Measurements from ENCODE around the gene STRIP2. TPM values are rescaled to one million over a fixed set of nuclear protein-coding genes. Genes with fewer than 3 reads are reported as not detected.

Gene STRIP2, protein sequence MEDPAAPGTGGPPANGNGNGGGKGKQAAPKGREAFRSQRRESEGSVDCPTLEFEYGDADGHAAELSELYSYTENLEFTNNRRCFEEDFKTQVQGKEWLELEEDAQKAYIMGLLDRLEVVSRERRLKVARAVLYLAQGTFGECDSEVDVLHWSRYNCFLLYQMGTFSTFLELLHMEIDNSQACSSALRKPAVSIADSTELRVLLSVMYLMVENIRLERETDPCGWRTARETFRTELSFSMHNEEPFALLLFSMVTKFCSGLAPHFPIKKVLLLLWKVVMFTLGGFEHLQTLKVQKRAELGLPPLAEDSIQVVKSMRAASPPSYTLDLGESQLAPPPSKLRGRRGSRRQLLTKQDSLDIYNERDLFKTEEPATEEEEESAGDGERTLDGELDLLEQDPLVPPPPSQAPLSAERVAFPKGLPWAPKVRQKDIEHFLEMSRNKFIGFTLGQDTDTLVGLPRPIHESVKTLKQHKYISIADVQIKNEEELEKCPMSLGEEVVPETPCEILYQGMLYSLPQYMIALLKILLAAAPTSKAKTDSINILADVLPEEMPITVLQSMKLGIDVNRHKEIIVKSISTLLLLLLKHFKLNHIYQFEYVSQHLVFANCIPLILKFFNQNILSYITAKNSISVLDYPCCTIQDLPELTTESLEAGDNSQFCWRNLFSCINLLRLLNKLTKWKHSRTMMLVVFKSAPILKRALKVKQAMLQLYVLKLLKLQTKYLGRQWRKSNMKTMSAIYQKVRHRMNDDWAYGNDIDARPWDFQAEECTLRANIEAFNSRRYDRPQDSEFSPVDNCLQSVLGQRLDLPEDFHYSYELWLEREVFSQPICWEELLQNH
- 9.1 and 10.7 TPM in 2 replicates for total RNA-seq (2021)
- percentile 64 among the genes with signal in this experiment for Bru-seq, nascent RNA
- BruChase-seq, experiment 1, labeled RNA remaining after a 2-hour chase, result percentile 71 among the genes with signal in this experiment
- percentile 55 among the genes with signal in this experiment for BruChase-seq, experiment 2, labeled RNA remaining after a 6-hour chase
- long read RNA-seq, full-length matches to known transcripts, result 4 of 17 reads
- long read RNA-seq, partial matches to known transcripts, result 5 of 17 reads
- long read RNA-seq, other reads (novel, unspliced or antisense), result 8 of 17 reads

DNA sequence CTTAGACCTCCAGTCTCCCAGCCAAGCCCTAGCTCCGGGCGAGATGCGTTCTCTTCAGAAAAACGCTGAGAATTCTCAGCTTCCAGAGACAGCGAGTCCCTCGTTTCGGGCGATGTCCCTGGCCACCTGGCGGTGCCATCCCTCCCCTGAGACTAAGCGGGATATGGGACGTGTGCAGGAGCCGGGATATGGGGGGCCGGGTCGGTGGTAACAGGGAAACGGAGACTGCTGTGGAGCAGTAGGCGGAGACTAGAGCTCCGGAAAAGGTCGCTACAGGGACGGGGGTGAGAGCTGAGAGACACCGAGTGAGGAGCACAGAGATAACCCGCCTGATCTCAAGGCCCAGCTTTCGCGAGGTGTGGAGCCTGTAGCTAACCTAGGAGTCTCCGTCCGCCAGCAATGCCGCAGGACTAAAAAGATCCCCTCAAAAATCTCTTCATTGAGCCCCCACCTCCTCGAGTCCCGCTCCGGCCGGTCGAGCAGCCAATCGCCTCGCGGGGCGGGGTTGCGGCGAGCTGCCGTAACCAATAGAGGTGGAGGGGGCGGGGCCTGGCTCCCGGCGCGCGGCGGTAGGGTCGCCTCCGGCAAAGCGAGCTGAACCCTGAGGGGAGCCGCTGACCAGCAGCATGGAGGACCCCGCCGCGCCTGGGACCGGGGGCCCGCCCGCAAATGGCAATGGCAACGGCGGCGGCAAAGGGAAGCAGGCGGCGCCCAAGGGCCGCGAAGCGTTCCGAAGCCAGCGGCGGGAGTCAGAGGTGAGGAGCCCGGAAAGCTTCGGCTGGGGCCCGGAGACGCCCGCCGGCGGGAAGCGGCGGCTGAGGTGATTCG is at the start of gene STRIP2:
STRIP2 (plus strand) TSS at position 586 of the 828 bp plus-strand sequence; CDS start at position 627, 41 bp downstream.
- no peak for TF ChIP-seq EZH2 (IDR thresholded peaks at IDR 0.05; ENCODE audit: borderline replicate concordance, low read depth, low read length, poor library complexity, severe bottlenecking)
- TF ChIP-seq, protein P1, sequence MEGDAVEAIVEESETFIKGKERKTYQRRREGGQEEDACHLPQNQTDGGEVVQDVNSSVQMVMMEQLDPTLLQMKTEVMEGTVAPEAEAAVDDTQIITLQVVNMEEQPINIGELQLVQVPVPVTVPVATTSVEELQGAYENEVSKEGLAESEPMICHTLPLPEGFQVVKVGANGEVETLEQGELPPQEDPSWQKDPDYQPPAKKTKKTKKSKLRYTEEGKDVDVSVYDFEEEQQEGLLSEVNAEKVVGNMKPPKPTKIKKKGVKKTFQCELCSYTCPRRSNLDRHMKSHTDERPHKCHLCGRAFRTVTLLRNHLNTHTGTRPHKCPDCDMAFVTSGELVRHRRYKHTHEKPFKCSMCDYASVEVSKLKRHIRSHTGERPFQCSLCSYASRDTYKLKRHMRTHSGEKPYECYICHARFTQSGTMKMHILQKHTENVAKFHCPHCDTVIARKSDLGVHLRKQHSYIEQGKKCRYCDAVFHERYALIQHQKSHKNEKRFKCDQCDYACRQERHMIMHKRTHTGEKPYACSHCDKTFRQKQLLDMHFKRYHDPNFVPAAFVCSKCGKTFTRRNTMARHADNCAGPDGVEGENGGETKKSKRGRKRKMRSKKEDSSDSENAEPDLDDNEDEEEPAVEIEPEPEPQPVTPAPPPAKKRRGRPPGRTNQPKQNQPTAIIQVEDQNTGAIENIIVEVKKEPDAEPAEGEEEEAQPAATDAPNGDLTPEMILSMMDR (conservative IDR thresholded peaks at IDR 0.05; ENCODE audit: low read depth, low read length), result no peak
- H3K9me3 ChIP-seq (ENCODE audit: low read depth, low read length, poor library complexity, severe bottlenecking), result no peaks in the 10 kb centered on the region
- no peaks in the 10 kb centered on the region for H3K27me3 ChIP-seq (replicated peaks; ENCODE audit: insufficient read depth, low read depth, low read length, poor library complexity)
- no peaks in the 10 kb centered on the region for H3K36me3 ChIP-seq (ENCODE audit: insufficient read depth, low read length, poor library complexity, severe bottlenecking)
- intact Hi-C loops (cut with micrococcal nuclease; ENCODE audit: unreplicated experiment), result no loop called here
- H3K4me1 ChIP-seq (ENCODE audit: insufficient read depth, low read length, poor library complexity, severe bottlenecking), result peaks cover 9% of the 10 kb centered on the region
- ChIA-PET CTCF (interaction anchor here (0.6 to 1.9 kb wide), 6 partner anchors 57 to 592 kb away, joined by 3 to 13 read pairs (median 7); no protein-coding TSS in a partner anchor), POLR2A (ENCODE audit: low non-redundant PET) (no interaction called here)
- peak within 1 kb of the TSS; percentile 77 for H3K27ac ChIP-seq (ENCODE audit: low read depth, low read length, poor library complexity, severe bottlenecking)
- no TSS peak for BruUV-seq (replicated peaks)
- peak within 1 kb of the TSS; percentile 80 for H3K4me3 ChIP-seq (ENCODE audit: low read depth, low read length, poor library complexity, severe bottlenecking)
- DNase-seq (ENCODE audit: low spot score), result peak; percentile 91

DNA sequence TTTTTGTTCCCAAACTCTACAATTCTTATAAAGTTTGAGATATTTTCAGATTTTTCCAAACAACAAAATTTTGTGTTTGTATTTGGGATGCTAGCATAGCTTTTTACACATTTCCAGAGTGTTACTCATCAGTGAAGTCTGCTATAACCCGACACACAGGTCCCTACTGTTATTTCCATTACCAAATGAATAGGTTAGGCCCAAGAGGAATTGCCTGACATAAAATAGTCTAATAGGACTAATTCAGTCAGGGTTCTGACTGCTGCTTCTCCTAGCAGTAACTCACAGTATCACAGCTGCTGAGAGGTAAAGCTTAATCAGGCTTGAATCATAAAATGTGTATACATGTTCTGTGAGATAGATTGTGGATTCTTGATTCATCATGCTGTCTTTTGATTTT is 49.1 kb upstream of the STRIP2 start:
- Histone ChIP-seq H3K4me3 (ENCODE audit: low read depth, low read length, poor library complexity, severe bottlenecking) (no peak overlapping the region), H3K4me1 (ENCODE audit: insufficient read depth, low read length, poor library complexity, severe bottlenecking) (peaks cover 18% of the 10 kb centered on the region), H3K27me3 (replicated peaks; ENCODE audit: insufficient read depth, low read depth, low read length, poor library complexity) (no peaks in the 10 kb centered on the region), H3K9me3 (ENCODE audit: low read depth, low read length, poor library complexity, severe bottlenecking) (no peaks in the 10 kb centered on the region), H3K27ac (ENCODE audit: low read depth, low read length, poor library complexity, severe bottlenecking) (no peak overlapping the region), H3K36me3 (ENCODE audit: insufficient read depth, low read length, poor library complexity, severe bottlenecking) (no peaks in the 10 kb centered on the region)
- ChIA-PET POLR2A (ENCODE audit: low non-redundant PET) (no interaction called here), CTCF (no interaction called here)
- intact Hi-C loops (cut with micrococcal nuclease; ENCODE audit: unreplicated experiment), result no loop called here
- no peak for DNase-seq (ENCODE audit: low spot score)
- BruUV-seq (replicated peaks), result no TSS peak
- TF ChIP-seq, protein P1 (conservative IDR thresholded peaks at IDR 0.05; ENCODE audit: low read depth, low read length), result no peak
- TF ChIP-seq EZH2 (IDR thresholded peaks at IDR 0.05; ENCODE audit: borderline replicate concordance, low read depth, low read length, poor library complexity, severe bottlenecking), result no peak

DNA sequence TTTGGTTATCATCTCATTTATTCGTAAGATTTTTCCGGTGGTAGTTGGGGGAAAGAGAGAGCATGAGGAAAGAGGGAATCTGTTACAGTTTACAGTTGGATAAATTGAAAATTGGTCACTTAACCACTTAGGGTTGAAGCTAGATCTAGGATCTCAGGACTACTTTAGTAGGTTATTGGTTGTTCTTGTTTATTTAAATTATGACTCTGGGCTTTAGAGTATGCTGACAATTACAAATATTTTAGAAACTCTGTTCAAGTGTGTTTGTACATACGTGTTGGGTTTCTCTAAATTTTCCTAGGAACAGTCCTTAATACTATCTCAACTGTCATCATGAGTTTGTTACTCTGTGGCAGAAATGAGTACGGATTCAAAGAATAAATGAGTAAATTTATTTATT is 48.6 kb upstream of the STRIP2 start:
- ChIA-PET POLR2A (ENCODE audit: low non-redundant PET) (no interaction called here), CTCF (no interaction called here)
- Histone ChIP-seq H3K4me3 (ENCODE audit: low read depth, low read length, poor library complexity, severe bottlenecking) (no peak overlapping the region), H3K4me1 (ENCODE audit: insufficient read depth, low read length, poor library complexity, severe bottlenecking) (peaks cover 18% of the 10 kb centered on the region), H3K27ac (ENCODE audit: low read depth, low read length, poor library complexity, severe bottlenecking) (no peak overlapping the region), H3K27me3 (replicated peaks; ENCODE audit: insufficient read depth, low read depth, low read length, poor library complexity) (no peaks in the 10 kb centered on the region), H3K36me3 (ENCODE audit: insufficient read depth, low read length, poor library complexity, severe bottlenecking) (no peaks in the 10 kb centered on the region), H3K9me3 (ENCODE audit: low read depth, low read length, poor library complexity, severe bottlenecking) (no peaks in the 10 kb centered on the region)
- BruUV-seq (replicated peaks), result no TSS peak
- TF ChIP-seq EZH2 (IDR thresholded peaks at IDR 0.05; ENCODE audit: borderline replicate concordance, low read depth, low read length, poor library complexity, severe bottlenecking), result no peak
- TF ChIP-seq, protein P1 (conservative IDR thresholded peaks at IDR 0.05; ENCODE audit: low read depth, low read length), result no peak
- intact Hi-C loops (cut with micrococcal nuclease; ENCODE audit: unreplicated experiment), result no loop called here
- DNase-seq (ENCODE audit: low spot score), result no peak
